SU-DHL-6 (cell line): ENCODE results near the gene ACAN.

Experiments used
- H2AFZ ChIP-seq: fragments of 200-600 bp; sonication (generic); 2 replicates; pipeline ENCODE4 v1.6.1; 2014; ENCODE audit warnings: low read depth, mild to moderate bottlenecking, moderate library complexity, mixed read lengths, antibody characterized with exemption, low read length; ENCODE audit not compliant: severe bottlenecking
- H3F3A ChIP-seq: fragments of 200-600 bp; shearing (Covaris generic); 2 replicates; pipeline ENCODE4 v1.6.0; 2016; ENCODE audit warnings: antibody characterized with exemption, mild to moderate bottlenecking; ENCODE audit not compliant: insufficient read depth
- H3K27ac ChIP-seq: fragments of 200-600 bp; sonication (generic); 2 replicates; pipeline ENCODE4 v1.5.1; 2016; ENCODE audit warnings: low read depth, mild to moderate bottlenecking, low read length, moderate library complexity, mixed read lengths
- H3K27me3 ChIP-seq: fragments of 200-600 bp; sonication (generic), shearing (Covaris generic); 2 replicates; pipeline ENCODE4 v1.6.0; 2014; ENCODE audit warnings: mild to moderate bottlenecking, low read length
- H3K36me3 ChIP-seq: fragments of 200-600 bp; sonication (generic); 2 replicates; pipeline ENCODE4 v1.6.1; 2014; ENCODE audit warnings: mild to moderate bottlenecking, low read length, mixed read lengths
- H3K4me2 ChIP-seq: fragments of 300-600, 200-600 bp; shearing (Covaris generic), sonication (generic); 2 replicates; pipeline ENCODE4 v1.6.0; 2014; ENCODE audit warnings: low read length, low read depth, mild to moderate bottlenecking; ENCODE audit not compliant: poor library complexity, severe bottlenecking
- H3K4me3 ChIP-seq: fragments of 200-600 bp; sonication (generic); 2 replicates; pipeline ENCODE4 v1.5.1; 2014; ENCODE audit warnings: antibody characterized with exemption, low read length, mild to moderate bottlenecking, mixed read lengths; ENCODE audit not compliant: insufficient read depth, poor library complexity, severe bottlenecking
- H3K79me2 ChIP-seq: fragments of 200-600 bp; sonication (generic); 2 replicates; pipeline ENCODE4 v1.6.1; 2014; ENCODE audit warnings: mild to moderate bottlenecking, low read length, moderate library complexity; ENCODE audit not compliant: insufficient read depth
- H3K9ac ChIP-seq: fragments of 200-600 bp; sonication (generic); 2 replicates; pipeline ENCODE4 v1.7.0; 2014; ENCODE audit warnings: mild to moderate bottlenecking, low read length
- H3K9me2 ChIP-seq: fragments of 200-600 bp; sonication (generic); replicated peaks from 2 replicates; pipeline ENCODE4 v1.6.1; 2014; ENCODE audit warnings: low read length; ENCODE audit not compliant: insufficient read depth
- H3K9me3 ChIP-seq: fragments of 200-600 bp; sonication (generic); 2 replicates; pipeline ENCODE4 v1.6.1; 2014; ENCODE audit warnings: low read length, mixed read lengths; ENCODE audit not compliant: insufficient read depth
- H4K20me1 ChIP-seq: fragments of 200-600 bp; sonication (generic); 2 replicates; pipeline ENCODE4 v1.6.1; 2014; ENCODE audit warnings: low read depth, mild to moderate bottlenecking, antibody characterized with exemption, low read length, moderate library complexity, mixed read lengths
- CTCF ChIP-seq: fragments of 200-600 bp; sonication (generic); IDR thresholded peaks from one replicate; pipeline ENCODE4 v1.5.1; 2017; ENCODE audit warnings: antibody characterized with exemption, mild to moderate bottlenecking, low read length, moderate library complexity; ENCODE audit not compliant: insufficient read depth, poor library complexity, severe bottlenecking
- EZH2phosphoT487 ChIP-seq: fragments of 200-600 bp; sonication (generic), shearing (Covaris generic); conservative IDR thresholded peaks from 2 replicates; pipeline ENCODE4 v1.6.1; 2018; ENCODE audit warnings: mild to moderate bottlenecking, antibody characterized with exemption, low read length, moderate library complexity, mixed read lengths

ACAN gene

GRCh38 chr15:88904257-88904623, 101.0 kb downstream of the ACAN start:
- H3K27me3 ChIP-seq, result no peaks in the 10 kb centered on the region
- no peak overlapping the region for H3K4me2 ChIP-seq
- H3F3A ChIP-seq, result no peaks in the 10 kb centered on the region
- H2AFZ ChIP-seq, result no peak overlapping the region
- no peaks in the 10 kb centered on the region for H3K36me3 ChIP-seq
- H3K9me2 ChIP-seq, result no peaks in the 10 kb centered on the region
- no peak overlapping the region for H3K27ac ChIP-seq
- H4K20me1 ChIP-seq, result no peaks in the 10 kb centered on the region
- H3K4me3 ChIP-seq, result no peak overlapping the region
- H3K9ac ChIP-seq, result no peak overlapping the region
- TF ChIP-seq EZH2phosphoT487 (no peak), CTCF (no peak)
- no peaks in the 10 kb centered on the region for H3K9me3 ChIP-seq
- H3K79me2 ChIP-seq, result no peaks in the 10 kb centered on the region

GRCh38 chr15:88904624-88905327, 101.5 kb downstream of the ACAN start:
- Histone ChIP-seq H3K4me3 (no peak overlapping the region), H3K36me3 (no peaks in the 10 kb centered on the region), H3K27ac (no peak overlapping the region), H3F3A (no peaks in the 10 kb centered on the region), H3K9me2 (no peaks in the 10 kb centered on the region), H3K9me3 (no peaks in the 10 kb centered on the region), H3K9ac (no peak overlapping the region), H3K79me2 (no peaks in the 10 kb centered on the region), H4K20me1 (no peaks in the 10 kb centered on the region), H2AFZ (no peak overlapping the region), H3K27me3 (no peaks in the 10 kb centered on the region), H3K4me2 (no peak overlapping the region)
- no peak for TF ChIP-seq EZH2phosphoT487
- peak; percentile 94 for TF ChIP-seq CTCF

DNA sequence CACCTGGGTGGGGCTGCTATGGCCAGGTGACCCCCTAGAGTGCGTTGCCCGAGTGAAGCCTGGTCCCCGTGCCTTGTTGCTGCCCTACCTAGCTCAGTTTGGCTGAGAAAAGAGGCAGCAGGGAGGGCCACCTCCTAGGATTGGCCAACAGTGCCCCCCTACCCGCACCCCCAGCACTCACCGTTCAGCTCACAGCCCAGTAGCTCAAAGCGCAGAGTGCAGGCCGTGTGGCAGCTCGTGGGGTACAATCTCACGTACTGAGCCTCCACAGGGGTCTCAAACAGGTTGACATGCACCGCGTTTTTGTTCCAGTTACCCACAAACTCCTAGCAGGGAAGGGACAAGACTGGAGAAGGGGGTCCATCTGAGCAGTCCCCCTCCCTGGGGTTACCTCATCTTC, 102.3 kb downstream of the ACAN start:
- Histone ChIP-seq H4K20me1 (no peaks in the 10 kb centered on the region), H3K9ac (no peak overlapping the region), H3K4me3 (no peak overlapping the region), H3K79me2 (no peaks in the 10 kb centered on the region), H3K36me3 (no peaks in the 10 kb centered on the region), H3K4me2 (no peak overlapping the region), H3F3A (no peaks in the 10 kb centered on the region), H3K27me3 (no peaks in the 10 kb centered on the region), H3K9me2 (no peaks in the 10 kb centered on the region), H3K9me3 (no peaks in the 10 kb centered on the region), H2AFZ (no peak overlapping the region), H3K27ac (no peak overlapping the region)
- TF ChIP-seq EZH2phosphoT487 (no peak), CTCF (no peak)
